T1000 (cell line): ENCODE measurements around the gene LMOD3.

Experiments
- DNase-seq: peaks from one replicate; lab custom pipeline; 2025; ENCODE audit warnings: mixed read lengths; lab: John Stamatoyannopoulos, UW

LMOD3 gene

DNA sequence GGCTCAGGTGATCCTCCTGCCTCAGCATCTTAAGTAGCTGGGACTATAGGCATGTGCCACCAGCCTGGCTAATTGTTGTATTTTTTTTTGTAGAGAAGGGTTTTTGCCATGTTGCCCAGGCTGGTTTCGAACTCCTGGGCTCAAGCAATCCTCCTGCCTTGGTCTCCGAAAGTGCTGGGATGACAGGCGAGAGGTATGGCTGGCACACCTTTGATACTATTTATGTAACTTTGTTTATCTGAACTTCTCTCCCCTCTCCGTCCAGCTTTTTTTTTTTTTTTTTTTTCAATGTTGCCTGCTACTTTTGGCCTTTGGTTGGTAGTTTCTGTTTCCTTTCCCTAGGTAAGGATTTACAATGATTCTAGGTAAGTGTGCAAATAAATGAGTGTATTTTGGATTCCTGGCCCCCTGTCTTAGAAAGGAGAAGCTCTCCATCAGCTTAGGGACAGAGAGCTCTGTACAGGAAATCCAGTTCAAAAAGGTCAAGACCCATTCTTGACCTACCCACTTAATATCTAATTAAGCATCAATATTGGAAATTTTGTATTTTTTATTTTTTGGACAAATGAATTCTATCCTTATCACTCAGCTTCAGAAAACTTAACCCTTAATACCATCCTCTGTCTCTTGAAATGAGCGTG lies 30.9 kb downstream of the LMOD3 start:
- no peak for DNase-seq

DNA sequence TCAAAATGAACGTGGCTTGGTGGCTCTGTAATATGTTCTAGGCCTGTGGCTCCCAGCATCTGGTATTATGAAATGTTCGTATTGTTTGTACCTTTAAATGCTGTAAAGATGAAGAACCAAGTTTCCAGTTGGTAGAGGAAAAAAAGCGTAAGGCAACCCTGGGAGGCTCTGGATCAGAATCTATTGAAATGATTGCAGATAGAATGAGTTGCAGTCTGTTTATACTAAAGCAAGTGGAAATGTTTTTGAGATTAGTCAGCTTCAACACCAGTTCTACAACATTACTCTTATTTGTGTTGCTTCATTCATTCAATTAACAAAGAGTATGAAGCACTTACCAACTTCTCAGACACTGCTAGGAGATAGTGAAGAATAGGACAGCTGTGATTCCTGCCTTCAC lies 32.4 kb downstream of the LMOD3 start:
- DNase-seq = no peak

DNA sequence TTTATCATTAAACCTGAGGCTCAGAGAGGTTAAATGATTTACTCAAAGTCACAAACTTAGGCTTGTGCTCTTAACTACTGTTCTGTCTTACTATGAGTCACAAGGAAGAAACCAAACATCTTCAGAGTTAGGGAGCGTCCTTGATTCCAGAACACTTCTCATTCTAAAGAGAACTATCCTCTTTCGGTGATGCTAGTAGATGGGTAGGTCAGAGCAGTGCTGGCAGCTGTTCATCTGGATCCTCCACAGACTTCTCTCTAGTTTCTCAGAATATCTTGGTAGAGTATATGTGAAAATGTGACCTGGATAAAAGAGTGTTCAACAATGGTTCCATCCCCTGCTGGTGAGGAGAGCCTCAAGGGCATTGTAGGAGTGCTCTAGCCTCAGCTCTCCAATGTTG lies 34.3 kb downstream of the LMOD3 start:
- no peak for DNase-seq

DNA sequence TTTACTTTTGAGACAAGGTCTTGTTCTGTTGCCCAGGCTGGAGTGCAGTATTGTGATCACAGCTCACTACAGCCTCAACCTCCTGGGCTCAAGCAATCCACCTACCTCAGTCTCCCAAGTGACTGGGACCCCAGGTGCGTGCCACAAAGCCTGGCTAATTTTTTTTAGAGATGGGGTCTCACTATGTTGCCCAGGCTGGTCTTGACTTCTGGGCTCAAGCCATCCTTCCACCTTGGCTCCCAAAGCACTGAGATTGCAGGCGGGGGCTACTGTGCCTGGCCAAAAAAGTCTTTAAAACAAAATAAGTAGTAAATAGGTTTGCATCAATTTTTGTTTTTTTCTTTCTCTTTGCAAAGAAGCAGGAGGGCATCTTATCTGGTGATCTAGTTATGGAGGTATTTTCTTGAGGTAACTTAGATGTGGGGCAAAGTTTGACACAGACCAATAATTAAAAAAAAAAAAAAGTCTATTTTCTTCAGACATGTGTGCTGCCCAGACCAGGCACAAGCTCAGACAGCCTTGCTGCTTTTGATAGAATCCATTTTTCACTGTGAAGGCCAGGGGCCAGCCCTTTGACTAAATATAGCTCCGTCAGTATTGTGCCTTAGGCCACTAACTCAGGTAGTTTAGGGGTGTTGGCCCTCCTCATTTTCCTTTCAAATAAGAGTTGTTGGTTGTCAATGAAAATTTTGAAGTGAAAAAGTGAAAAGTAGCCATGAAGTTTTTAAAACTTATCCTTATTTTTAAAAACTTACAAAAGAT lies 35.2 kb downstream of the LMOD3 start:
- DNase-seq = no peak

DNA sequence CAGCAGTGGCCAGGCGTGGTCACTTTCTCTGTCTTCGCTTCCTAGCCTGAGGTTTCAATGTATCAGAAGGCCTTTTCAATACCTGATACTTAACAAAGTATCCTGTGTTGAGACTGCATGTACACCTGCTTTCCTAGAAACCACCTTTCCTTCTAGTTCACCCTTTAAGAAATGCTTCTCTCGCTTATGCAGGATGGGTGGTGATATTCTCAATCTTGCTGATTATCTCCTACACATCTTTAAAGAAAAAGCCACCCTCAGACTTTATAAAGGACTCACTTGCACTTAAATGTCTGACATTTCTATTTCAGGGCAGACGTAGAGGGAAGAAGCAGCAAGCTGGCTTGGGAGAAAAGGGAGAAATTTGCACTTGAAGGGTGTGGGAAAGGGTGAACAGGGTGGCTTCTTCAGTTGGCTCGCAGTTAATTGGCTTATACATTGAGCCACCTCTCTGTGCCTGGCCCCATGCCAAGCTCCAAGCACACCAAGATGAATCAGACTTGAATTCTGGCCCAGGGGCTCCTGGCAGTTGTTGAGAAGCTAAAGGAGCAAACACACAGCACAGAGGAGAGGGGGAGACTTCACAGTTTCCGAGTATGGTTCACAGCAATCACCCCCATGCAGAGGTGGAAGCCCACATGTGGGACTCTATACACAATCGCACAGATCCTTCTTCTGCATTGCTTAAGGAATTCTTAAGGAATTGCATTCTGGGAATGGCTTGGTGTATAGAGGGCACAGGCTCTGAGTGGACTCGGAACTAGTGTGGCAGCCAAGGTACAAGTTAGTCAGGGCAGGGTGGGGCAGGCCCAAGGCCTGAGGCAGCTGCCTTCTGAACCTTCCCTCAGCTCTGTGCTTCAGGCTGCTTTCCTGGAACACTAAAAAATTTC lies 36.3 kb downstream of the LMOD3 start:
- DNase-seq = peak; percentile 67

DNA sequence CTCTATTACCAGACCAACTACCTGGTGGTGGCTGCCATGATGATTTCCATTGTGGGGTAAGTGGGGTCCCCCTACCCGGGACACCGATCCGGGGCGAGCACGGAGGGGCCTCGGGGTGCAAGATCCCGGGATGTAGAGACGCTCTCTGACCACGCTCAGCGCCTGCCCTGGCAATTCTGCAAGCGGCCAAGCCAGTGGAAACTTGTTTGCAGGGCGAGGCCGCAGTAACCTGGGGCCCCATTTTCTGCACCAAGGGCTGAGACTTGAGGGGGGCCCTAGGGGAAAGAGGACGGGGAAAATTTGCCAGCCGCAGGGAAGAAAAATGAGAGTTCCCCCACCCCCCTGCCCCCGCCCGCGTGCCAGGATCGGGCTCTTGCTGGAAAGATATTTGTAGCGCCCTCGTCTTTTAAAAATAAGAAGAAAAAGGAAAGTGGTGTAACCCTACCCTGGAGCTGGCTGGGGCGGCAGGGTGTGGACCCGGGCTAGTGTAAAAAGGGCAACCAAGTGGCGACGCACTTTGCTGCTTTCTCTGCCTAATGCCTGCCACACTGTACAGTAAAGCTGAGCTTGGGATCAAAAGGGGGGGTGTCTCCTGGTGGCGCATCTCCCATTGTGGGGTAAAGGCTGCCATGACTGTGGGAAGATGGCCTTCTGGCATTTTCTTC lies 37.1 kb downstream of the LMOD3 start:
- no peak for DNase-seq

DNA sequence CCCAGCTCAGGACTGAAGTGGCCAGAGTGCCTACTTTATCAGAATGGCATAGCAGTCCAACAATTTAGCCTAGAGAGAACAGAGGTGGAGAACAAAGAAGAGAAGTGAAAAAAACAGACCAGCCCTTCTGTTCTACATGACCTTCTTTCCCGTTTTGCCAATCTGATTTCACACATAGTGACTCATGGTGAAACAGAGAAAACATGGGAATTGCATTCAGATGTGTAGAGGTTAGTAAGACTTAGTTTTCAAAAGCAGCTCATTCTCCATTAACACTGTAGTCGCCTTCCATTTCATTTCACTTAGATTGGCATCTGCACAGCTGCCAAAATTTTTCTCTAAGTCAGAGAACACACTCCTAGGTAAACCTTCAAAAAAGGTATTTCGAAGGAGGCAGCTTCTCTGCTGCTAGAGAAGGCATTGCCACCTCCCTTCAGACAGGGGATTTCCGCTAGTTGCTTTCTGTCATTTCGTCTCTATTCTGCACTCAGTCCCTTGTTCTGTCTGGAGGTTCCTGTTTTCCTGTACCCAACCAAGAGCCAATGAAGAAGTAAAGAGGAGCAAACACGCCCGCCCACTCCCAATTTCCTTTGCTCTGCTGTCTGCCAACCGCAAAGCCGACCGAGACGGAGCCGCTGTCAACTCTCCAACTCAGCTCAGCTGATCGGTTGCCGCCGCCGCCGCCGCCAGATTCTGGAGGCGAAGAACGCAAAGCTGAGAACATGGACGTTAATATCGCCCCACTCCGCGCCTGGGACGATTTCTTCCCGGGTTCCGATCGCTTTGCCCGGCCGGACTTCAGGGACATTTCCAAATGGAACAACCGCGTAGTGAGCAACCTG lies 37.8 kb downstream of the LMOD3 start, which contains the start of gene ARL6IP5:
ARL6IP5 (plus strand) TSS at position 612 of the 842 bp plus-strand sequence; CDS start at position 723, 111 bp downstream.
- peak; percentile 87 for DNase-seq

DNA sequence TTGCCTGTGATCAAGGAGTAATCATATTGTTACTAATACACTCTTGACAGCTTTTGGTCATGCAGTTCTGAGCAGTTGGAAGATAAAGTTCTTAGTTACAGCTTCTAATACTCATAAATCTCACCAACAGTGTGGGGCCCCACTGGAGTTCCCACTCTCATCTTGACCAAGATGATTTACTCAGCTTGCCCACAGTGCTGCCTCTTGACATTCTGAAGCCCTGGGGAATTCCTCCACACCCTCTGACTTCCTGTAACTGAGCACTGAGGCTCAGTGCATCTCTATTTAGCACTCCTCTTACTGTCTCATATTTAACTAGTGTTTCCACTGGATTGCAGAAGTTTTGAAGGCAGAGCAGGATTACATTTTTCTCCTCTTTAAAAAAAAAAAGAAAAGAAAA lies 39.6 kb downstream of the LMOD3 start:
- no peak for DNase-seq

DNA sequence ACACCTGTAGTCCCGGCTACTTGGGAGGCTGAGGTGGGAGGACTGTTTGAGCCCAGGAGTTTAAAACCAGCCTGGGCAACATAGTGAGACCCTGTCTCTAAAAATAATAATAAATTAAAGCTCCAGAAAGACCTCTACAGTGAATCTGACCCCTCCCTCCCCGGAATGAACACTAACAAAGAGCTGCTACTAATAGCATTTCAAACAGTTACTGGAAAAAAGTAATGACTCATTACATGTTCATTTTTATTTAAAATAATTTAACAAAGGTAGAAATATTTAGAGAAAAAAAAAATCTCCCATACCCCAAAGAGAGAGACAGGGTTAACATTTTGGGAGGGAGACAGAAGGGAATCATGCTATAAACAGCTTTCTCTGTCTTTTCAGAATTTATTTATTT lies 40.0 kb downstream of the LMOD3 start:
- no peak for DNase-seq

DNA sequence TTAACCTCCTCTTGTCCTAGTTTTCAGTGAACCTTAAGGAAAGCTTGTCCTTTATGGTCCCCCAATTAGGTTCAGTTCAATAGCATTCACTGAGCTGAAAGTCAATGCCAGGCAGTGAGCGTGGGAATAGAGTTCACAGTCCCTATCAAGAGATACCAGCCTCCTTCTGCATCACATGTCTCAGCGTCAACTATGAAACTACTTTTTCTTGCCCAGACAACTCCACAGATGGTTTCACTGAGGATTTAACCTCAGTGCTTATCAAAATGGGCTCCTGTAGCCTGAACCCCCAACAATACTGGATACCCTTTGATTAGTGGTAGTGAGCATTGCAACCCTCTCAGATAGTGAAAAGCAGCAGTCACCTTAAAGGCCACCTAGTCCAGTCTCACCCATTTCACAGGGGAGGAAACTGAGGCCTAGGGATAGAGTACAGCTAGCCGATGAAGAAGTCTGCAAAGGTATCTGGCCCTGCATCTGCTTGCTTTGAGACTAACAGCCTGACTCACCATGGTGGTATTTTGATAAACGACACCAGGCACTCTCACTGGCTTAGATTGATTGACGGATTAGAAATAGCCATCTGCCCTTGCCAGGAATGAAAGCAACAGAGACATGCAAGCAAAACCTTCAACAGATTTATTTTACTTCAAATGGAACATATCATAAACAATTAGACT lies 40.7 kb downstream of the LMOD3 start:
- DNase-seq = no peak

DNA sequence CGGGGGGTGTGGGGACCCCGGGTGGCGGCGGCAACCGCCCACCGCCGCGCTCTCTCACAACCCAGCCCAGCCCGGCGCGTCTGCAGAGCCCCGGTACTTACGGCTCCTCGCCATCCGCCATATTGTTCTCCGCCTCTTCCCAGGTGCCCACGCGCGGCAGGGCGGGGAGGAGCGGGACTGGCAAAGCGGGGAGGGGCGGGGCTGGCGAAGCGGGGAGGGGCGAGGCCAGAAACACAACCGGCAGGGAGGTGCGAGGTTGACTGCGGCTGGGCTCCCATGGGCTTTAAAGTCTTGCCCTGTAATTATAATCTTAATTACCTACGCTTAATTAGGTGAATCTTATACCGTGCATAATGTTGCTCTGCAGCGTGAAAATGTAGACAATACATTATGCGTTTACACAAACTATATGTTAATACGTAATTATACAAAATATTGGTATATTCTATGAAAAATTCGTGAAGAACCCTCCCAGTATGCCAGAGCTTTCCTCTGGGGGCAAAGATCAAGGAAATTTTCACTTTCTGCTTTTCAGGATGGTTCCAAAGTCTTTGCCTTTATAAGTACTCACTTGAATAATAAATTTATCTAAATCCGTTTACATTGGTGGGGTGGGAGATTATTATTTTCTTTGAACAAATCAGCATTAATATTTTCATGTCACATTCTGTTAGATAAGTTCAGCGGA lies 42.0 kb downstream of the LMOD3 start, which contains the start of gene UBA3:
UBA3 (minus strand) TSS at position 133 of the 688 bp plus-strand sequence; CDS start at position 121, 12 bp downstream.
- peak; percentile 78 for DNase-seq

DNA sequence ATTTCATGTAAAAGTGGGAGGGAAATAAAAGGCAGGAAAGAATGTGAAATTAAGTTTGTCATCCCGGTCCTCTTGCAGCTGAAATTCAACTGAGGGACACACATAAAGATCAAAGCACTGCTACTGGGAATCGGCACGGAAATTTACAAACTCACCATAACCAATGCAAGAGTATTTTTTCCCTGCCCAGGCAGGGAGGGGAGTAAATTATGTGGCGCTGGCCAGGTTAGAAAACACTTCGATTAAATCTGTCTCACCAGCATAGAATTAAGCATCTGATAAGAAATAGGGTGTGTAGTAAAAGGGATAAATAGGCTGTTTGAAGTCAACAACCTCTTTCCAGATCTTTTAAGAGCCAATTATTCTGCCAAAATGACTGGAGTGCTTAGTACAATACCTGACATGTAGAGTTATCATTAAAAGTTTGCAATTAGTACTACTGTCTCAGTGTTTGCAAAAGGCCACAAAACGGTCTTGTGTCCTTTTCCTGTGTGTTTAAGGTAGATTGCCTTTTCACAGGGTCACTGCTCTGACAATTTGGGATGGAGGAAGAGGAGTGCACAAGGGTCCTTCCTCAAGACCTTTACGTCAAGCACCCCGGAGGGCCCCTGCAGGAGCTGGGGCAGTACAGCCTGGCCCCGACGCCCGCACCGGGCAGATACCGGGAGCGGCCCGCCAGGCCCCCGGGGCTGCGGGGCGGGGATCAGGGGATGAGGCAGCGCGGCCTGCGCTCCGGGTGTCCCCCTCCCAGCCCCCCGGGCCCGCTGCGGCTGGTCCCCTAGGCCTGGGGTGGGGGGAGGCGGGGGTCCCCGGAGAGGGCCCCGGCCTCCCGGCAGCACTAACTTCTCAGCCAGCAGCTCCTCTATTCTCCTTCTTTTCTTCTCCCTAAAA lies 42.9 kb downstream of the LMOD3 start:
- DNase-seq = no peak

DNA sequence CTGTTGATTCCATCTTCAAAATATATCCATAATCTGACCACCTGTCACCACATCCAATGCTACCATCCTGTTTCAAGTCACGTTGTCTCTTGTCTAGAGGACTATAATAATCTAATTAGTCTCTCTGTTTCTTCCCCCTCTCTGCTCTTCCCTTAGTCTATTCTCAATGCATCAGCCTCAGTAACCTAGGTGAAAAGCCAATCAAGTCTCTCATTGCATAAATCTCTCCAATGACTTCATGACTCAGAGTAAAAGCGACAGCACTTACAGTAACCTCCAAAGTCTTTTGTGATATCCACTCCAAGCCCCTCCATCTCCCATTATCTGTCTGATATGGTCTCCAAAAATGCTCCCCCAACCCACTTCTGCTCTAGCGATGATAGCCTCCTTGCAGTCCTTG lies 49.5 kb downstream of the LMOD3 start:
- no peak for DNase-seq

DNA sequence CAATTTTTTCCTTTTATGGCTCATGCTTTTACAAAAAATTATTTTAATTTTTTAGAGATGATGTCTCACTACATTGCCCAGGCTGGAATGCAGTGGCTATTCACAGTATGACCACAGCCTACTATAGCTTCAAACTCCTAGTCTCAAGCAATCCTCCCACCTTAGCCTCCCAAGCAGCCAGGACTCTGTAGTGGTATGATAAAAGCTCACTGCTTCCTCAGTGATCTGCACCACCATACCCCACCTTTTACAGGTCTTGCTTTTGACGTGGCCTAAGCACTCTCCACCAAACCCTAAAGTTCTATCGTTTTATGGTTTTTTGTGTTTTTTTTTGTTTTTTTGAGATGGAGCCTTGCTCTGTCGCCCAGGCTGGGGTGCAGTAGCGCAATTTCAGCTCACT lies 56.3 kb downstream of the LMOD3 start:
- DNase-seq = no peak

DNA sequence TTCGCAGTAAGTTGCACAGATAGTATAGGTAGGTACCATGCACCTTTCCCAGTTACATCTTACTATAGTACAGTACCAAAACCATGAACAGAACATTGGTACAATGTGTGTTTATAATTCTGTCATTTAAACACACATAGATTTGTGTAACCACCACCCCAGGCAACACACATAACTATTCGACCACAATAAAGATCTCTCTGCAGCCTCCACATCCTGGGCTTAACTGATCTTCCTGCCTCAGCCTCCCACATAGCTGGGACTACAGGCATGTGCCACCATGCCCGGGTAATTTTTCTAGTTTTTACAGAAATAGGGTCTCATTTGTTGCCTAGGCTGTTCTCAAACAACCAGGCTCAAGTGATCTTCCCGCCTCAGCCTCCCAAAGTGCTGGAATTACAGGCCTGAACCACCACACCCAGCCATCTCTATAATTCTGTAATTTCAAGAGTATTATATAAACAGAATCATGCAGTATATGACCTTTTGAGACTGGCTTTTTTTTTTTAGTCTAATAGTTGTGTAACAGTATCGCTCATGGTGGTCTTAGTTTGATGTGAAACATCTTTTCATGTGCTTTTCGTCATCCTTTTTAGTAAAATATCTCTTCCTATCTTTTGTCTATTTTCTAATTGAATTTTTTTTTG lies 57.0 kb downstream of the LMOD3 start:
- no peak for DNase-seq

DNA sequence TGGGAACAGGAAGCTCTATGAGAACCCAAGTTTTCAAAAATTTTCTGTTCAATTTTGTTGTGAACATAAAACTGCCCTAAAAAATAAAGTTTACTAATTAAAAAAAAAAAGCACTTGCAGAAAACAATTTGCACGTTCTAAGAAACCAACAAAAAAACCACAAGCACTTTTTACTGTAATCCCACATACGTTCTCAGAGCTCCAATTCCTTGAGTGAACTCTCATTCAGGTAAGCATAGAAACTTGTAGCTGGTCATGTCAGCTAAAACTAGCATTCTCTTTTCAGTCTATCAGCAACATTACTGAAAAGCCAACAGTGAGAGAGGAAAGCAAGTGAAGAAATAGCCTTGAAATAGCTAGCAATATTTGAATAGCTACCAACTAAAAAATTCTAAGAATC lies 58.8 kb downstream of the LMOD3 start:
- DNase-seq = no peak

DNA sequence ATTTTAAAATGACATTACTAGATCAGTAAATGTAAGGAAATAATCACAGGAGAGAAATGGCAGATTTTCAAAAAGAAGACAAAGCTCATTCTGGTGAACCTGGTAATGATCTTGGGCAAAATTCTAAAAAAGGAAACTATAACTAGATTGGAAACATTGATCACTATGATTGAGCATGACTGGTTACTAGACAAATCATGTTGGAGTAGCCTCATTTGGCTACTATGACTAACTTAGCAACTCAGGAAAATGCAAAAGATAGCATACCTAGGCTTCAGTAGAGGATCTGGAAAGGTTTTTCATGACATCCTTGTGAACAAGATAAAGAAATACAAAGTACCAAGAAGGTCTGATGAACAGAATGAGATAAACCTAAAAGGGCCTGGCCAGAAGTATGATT lies 62.7 kb downstream of the LMOD3 start:
- no peak for DNase-seq

DNA sequence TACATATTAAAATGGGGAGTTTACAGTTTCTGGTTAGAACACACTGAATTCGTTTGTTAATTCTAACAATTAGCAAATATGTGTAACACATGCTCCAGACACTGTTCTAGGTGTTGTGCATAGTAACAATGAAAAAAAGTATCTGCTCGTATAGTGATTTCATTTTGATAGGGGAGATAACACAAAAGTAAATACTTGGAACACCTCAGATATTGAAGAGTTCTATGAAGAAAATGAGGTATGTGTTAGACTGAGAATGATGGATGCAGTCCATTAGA lies 63.5 kb downstream of the LMOD3 start:
- DNase-seq = no peak
